RPMI7951 (cell line): ENCODE results near the gene DNAH17. TPM values are rescaled to one million over a fixed set of nuclear protein-coding genes. Genes with fewer than 3 reads are reported as not detected.

ENCODE experiments used
- DNase-seq: peaks from one replicate; pipeline ENCODE4 v3.0.0-alpha.2; 2012; ENCODE audit warnings: low read depth
- total RNA-seq: library from RNA; depleted of rRNA; stranded (reverse); fragments of >200 nt; shearing (Covaris generic); gene quantifications from 2 replicates; pipeline ENCODE4 v1.2.3, GENCODE V29; 2014

The DNAH17 gene
- total RNA-seq, 1 experiment from 2014 or later, result 0.12 TPM

- DNase-seq, result no peak
Observed at GRCh38 chr17:78547035-78547434, 30.2 kb downstream of the DNAH17 start.

GRCh38 chr17:78546476-78546875 lies 30.7 kb downstream of the DNAH17 start:
- DNase-seq, result no peak

GRCh38 chr17:78544881-78545755 lies 32.1 kb downstream of the DNAH17 start:
- DNase-seq, result no peak

- DNase-seq, result peak; percentile 76
Observed at GRCh38 chr17:78541488-78542206, 35.5 kb downstream of the DNAH17 start.

GRCh38 chr17:78539781-78540180 lies 37.4 kb downstream of the DNAH17 start:
- no peak for DNase-seq

- no peak for DNase-seq
Observed at GRCh38 chr17:78538033-78538776, 39.0 kb downstream of the DNAH17 start.

- DNase-seq, result no peak
Observed at GRCh38 chr17:78537217-78537860, 39.9 kb downstream of the DNAH17 start.

GRCh38 chr17:78535273-78536197 lies 41.7 kb downstream of the DNAH17 start:
- DNase-seq, result no peak

- DNase-seq, result no peak
Observed at GRCh38 chr17:78534492-78535272, 42.5 kb downstream of the DNAH17 start.

GRCh38 chr17:78532922-78533640 lies 44.1 kb downstream of the DNAH17 start:
- peak; percentile 88 for DNase-seq

- no peak for DNase-seq
Observed at GRCh38 chr17:78532311-78532710, 44.9 kb downstream of the DNAH17 start.

GRCh38 chr17:78530675-78531074 lies 46.5 kb downstream of the DNAH17 start:
- DNase-seq, result no peak

- no peak for DNase-seq
Observed at GRCh38 chr17:78529871-78530670, 47.1 kb downstream of the DNAH17 start.

GRCh38 chr17:78529251-78529650 lies 47.9 kb downstream of the DNAH17 start:
- no peak for DNase-seq

GRCh38 chr17:78528541-78528940 lies 48.7 kb downstream of the DNAH17 start:
- DNase-seq, result no peak

- DNase-seq, result no peak
Observed at GRCh38 chr17:78527345-78527744, 49.9 kb downstream of the DNAH17 start.

GRCh38 chr17:78526231-78527025 lies 50.8 kb downstream of the DNAH17 start:
- DNase-seq, result no peak
